Measurements from ENCODE around the gene AKR1C2.
"Not testable (repeated sequence)": the region's sequence is repeated elsewhere in the genome, so short reads cannot be mapped to it uniquely, and the experiment has no call there.

GRCh38 chr10:4967189-4967588, 36.5 kb downstream of the AKR1C2 start:
- not testable (repeated sequence) for TF ChIP-seq EZH2, CTCF, EZH2phosphoT487 (IDR thresholded peaks at IDR 0.05)
